GM19351 (cell line): ENCODE results near the gene TMEM271.

Source experiments
- ATAC-seq: cut with Tn5 transposase; IDR thresholded peaks from one replicate; pipeline ENCODE4 v1.9.1; 2021; ENCODE audit warnings: mild to moderate bottlenecking, moderate library complexity; ENCODE audit not compliant: unreplicated experiment

Gene TMEM271, protein sequence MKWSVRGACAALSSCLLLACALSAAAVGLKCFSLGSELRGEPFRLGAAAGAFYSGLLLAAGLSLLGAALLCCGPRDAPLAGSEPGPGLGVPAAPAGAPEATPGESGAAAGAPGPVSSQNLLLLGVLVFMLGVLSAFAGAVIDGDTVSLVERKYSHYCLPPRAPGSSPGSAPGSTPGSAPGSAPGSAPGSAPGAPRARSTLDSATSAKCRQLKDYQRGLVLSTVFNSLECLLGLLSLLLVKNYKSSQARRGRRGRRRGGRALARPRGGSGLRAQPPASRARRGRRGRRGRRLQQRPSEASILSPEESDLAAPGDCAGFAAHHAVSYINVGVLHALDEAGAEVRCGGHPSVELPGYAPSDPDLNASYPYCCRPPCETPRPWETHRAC

DNA sequence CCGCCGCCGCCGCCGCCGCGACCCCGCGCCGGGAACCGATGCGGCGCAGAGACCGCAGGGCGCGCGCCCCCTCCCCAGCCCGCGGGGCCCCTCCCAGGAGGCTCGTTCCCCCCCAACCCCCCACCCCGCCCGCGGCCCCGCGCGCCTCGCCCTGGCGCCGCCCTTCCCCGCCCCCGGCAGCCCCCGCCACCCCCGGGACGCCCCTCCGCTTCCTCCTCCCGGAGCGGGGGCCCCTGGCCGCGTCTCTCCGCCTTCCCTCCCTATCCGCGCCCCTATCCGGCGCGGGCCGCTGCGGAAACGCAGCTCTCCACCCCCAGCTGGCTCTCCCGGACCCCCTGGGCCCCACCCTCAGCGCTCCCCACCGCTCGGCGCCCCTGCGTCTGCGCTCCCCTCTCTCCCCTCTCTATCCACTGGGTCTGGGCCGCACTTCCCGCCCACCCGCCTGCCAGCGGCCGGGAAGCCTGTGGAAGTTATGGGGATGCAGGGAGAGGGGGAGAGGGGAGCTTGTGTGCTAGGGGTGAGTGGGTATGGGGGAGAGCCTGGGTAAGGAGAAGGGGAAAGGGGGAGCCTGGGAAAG, at the start of gene TMEM271:
Gene TMEM271, minus strand, starts transcription at position 51 of the 577 bp plus-strand sequence. CDS start 233 bp downstream, outside the sequence.
- ATAC-seq: no peak

DNA sequence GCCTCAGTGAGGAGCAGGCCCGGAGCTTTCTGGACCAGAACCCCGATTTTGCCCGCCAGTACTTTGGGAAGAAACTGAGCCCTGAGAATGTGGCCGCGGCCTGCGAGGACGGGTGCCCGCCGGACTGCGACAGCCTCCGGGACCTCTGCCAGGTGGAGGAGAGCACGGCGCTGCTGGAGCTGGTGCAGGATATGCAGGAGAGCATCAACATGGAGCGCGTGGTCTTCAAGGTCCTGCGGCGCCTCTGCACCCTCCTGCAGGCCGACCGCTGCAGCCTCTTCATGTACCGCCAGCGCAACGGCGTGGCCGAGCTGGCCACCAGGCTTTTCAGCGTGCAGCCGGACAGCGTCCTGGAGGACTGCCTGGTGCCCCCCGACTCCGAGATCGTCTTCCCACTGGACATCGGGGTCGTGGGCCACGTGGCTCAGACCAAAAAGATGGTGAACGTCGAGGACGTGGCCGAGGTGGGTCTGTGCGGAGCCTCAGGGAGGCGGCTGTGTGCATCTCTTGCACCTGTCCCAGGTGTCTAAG, 49.6 kb upstream of the TMEM271 start:
- no peak for ATAC-seq

DNA sequence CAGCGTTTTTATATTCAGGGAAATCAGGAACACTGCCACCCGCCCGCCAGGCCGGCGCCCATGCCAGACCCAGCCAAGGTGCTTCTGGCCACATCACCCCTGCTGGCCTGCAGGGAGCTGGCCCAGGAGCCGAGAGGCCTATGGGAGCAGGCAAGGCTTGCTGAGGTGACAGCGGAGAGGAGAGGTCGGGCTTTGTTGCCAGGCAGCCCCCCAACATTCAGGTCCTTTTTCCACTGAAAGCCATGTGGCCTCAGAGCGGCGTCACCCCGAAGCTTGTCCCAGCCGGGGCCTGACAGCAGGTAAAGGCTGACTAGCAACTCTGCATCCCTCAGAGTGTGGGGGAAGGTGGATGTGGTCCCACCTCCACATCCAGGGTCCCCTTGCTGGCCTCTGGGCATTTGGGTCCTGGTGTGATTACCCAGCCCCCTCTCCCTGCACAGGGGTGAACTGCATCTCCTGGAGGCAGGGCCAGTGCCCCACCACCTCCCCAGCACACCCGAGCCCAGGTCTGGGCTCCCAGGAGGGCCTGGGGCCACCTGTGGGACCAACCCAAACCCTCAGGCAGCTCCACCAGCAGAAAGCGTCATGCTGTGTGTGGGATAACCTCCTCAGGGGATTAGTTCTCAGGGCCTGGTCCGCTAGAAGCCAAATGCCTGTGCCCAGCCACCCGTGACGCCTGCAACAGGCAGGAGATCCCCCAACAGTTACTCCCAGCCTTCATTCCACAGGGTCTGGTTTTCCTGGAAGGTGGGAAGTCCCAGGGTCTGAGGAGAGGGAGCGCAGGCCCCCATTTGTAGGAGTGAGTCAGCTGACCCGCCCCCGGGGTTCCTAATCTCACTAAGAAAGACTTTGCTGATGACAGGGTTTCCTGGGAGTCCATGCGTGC, 48.9 kb upstream of the TMEM271 start, which contains the start of gene PDE6B:
Gene PDE6B, plus strand, starts transcription at position 869 of the 886 bp plus-strand sequence. CDS start 54 bp downstream, outside the sequence.
- no peak for ATAC-seq

- ATAC-seq: no peak
Observed at GRCh38 chr4:623914-624566, 47.9 kb upstream of the TMEM271 start.

DNA sequence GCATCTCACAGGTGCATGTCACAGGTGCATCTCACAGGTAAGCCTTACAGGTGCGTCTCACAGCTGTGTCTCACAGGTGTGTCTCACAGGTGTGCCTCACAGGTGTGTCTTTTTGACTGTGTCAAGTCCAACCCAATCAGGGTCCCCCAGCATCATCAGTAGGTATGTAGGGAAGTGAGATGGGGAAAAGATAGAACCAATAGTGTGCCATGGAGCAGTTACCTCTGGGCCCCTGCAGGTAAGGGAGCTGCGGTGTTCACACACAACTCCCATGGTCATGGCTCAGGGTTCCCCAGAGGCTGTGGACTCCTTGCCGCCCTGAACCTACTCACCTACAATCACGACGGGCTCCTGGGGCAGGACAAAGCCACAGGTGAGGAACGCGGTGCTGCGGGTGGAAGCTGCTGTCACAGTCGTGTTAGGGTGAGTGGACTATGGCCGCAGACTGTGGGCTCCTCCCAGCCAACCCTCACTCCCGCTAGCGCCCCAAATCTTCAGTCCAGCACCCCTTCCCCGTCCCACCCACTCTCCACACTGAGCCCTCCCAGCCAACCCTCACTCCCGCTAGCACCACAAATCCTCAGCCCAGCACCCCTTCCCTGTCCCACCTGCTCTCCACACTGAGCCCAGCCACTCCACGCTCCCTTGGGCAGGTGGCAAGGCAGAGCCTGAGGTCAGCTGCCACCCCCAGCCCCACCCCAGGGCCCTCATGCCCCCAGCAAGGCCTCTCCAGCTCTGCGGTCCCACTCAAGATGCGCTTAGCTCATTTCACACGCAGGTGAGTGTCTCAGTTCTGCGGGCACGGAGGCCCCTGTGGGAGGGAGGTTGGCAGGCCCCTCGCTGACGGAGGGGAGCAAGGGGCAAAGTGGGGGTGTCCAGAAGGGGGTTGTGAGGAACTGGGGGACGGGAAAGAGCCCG, 47.2 kb upstream of the TMEM271 start:
- ATAC-seq: no peak

DNA sequence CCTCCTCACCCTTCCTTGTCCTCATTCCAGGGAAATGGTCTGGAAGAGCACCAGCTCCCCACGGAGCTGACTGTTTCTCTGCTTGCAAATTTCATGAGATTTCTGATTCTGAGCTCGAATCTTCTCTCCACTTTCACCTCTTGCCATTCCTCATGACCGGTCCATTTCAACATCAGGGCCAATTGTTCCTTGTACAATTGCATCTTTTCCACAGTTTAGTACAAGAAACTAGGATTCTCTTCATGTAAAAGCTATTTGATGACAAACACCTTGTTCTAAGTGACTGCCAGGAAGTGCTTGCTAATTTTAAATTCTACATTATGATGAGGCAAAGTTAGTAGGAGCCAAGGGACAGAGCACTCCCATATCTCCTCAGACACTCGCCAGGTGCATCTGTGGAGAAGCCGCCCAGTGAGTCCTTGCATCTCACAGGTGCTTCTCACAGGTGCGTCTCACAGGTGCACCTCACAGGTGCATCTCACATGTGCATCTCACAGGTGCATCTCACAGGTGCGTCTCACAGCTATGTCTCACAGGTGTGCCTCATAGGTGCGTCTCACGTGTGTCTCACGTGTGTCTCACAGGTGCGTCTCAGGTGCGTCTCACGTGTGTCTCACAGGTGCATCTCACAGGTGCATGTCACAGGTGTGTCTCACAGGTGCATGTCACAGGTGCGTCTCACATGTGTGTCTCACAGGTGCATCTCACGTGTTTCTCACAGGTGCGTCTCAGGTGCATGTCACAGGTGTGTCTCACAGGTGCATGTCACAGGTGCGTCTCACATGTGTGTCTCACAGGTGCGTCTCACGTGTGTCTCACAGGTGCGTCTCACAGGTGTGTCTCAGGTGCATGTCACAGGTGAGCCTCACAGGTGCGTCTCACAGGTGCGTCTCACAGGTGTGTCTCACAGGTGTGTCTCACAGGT, 46.2 kb upstream of the TMEM271 start:
- no peak for ATAC-seq

GRCh38 chr4:621296-622070, 45.4 kb upstream of the TMEM271 start:
- ATAC-seq: no peak

DNA sequence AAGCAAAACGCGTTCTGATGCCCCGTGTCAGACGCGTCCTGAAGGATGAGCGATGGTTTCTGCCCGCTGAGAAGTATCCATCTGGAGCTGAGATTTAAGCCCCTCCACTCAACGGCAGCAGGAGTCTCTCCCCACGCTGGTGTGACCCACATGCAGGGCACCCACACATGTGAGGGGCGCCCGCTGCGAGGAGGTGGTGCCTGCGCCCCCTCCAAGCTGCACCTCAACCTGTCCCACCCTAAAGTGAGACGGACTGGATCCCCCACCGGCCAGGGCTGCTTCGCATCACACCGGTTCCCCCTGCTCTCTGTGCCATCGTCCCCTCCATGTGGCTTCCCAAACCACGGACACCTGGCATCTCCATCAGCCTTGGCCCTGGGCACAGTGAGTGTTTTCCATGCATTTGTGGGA, 44.8 kb upstream of the TMEM271 start:
- ATAC-seq: no peak

GRCh38 chr4:620201-620600, 44.1 kb upstream of the TMEM271 start:
- ATAC-seq: no peak

- no peak for ATAC-seq
Observed at GRCh38 chr4:617644-618641, 41.8 kb upstream of the TMEM271 start.

GRCh38 chr4:616911-617643, 41.0 kb upstream of the TMEM271 start:
- no peak for ATAC-seq

DNA sequence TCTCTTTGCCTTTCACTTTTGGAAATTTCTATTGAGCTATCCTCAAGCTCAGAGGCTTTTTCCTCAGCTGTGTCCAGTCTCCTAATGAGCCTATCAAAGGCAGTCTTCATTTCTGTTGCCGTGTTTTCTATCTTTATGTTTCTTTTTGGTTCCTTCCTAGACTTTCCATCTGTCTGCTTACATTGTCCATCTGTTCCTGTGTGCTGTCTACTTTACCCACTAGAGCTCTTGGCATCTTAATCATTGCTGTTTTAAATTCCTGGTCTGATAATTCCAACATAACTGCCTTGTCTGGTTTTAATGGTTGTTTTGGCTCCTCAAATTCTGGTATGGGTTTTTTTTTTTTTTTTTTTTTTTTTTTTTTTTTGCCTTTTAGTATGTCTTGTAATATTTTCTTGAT, 40.0 kb upstream of the TMEM271 start:
- ATAC-seq: no peak

DNA sequence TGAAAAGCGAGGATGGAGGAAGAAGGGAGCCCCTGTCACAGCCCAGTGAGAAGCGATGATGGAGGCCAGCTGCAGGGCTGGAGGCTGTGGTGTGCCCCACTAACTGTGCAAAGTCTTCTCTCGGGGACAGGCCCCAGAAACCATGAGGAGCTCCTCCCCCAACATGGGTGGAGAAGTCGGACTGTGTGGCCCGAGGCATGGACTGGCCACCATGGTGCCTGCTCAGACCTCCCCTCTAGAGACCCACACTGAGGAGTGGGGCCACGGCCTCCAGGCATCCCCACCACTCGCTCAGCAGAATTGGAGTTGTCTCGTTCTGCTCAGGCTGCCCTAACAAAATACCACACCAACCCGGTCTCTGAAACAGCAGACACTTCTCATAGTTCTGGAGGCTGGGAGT, 37.0 kb upstream of the TMEM271 start:
- ATAC-seq: no peak

GRCh38 chr4:612749-613125, 36.6 kb upstream of the TMEM271 start:
- ATAC-seq: no peak

DNA sequence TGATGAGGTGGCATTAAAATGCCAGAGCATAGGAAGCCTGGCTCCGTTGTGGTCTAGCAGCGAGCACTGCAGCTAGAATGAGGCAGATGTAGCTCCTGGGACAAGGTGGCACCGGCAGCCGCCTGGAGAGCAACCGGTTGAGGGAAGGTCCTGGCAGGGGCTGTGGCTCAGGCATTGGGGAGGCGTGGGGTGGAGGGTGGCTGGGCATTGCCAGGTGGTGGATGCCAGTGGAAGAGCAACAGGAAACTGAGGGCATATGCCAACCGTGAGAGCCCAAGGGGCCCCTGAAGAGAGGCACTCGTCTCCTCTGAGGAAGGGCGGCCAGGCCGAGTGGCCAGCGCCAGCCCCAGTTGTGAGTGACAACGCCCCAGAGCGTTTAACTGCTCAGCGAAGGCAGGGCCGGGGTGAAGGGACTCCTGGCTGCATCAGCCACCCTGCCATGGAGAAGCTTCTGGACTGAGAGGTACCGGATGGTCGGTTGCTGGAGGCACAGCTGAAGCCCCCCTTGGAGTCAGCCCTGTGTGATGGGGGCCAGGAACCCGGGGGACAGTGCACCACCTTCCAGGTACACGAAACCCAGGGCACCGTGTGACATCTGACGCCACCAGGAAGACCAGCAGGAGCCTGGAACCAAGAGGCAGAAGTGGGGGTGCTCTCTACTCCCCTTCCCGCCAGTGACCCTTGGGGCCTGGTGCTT, 36.1 kb upstream of the TMEM271 start:
- no peak for ATAC-seq
